Stimulated activated CD4-positive, alpha-beta T cell treated with anti-CD3 and anti-CD28 coated beads, Interleukin-12 subunit alpha, Interleukin-12 subunit beta, amount 100 ng/mL, for 24 hours (primary cell): Measurements from ENCODE around the gene ENO1.

Experiments
- DNase-seq, 2 experiments: peaks; one replicate each; pipeline ENCODE4 v3.0.0-alpha.2; 2020; ENCODE audit warnings: low read depth in 2 of 2

Gene ENO1

GRCh38 chr1:8813016-8813763 is 65.3 kb downstream of the ENO1 start:
- no peak for DNase-seq

GRCh38 chr1:8812081-8812480 is 66.4 kb downstream of the ENO1 start:
- DNase-seq = no peak
